Neuronal stem cell (in vitro differentiated cells): Measurements from ENCODE around the gene ITGB5.

Experiments used
- DNase-seq: peaks from one replicate; pipeline ENCODE4 v3.0.0-alpha.2; 2013; ENCODE audit warnings: low spot score
- H2AFZ ChIP-seq: one replicate; pipeline ENCODE4 v1.6.1; 2013; ENCODE audit warnings: mild to moderate bottlenecking, low read length, inconsistent platforms
- H2AK5ac ChIP-seq: 2 replicates; pipeline ENCODE4 v1.6.1; 2013; ENCODE audit warnings: low read depth, mild to moderate bottlenecking, inconsistent platforms, low read length, moderate library complexity, mixed read lengths
- H2BK120ac ChIP-seq: 2 replicates; pipeline ENCODE4 v1.6.1; 2013; ENCODE audit warnings: low read depth, mild to moderate bottlenecking, inconsistent platforms, low read length, moderate library complexity, mixed read lengths
- H2BK12ac ChIP-seq: one replicate; pipeline ENCODE4 v1.6.1; 2013; ENCODE audit warnings: low read length, inconsistent platforms
- H2BK15ac ChIP-seq: 2 replicates; pipeline ENCODE4 v1.6.1; 2013; ENCODE audit warnings: mild to moderate bottlenecking, low read length, inconsistent platforms, mixed read lengths
- H2BK5ac ChIP-seq: one replicate; pipeline ENCODE4 v1.6.1; 2013; ENCODE audit warnings: inconsistent platforms, mild to moderate bottlenecking, low read length, moderate library complexity
- H3K14ac ChIP-seq: one replicate; pipeline ENCODE4 v1.6.1; 2013; ENCODE audit warnings: low read length, inconsistent platforms
- H3K18ac ChIP-seq: 2 replicates; pipeline ENCODE4 v1.6.1; 2013; ENCODE audit warnings: low read length, inconsistent platforms
- H3K23ac ChIP-seq: 2 replicates; pipeline ENCODE4 v1.6.1; 2013; ENCODE audit warnings: low read depth, mild to moderate bottlenecking, mixed read lengths, low read length, inconsistent platforms; ENCODE audit not compliant: poor library complexity
- H3K27ac ChIP-seq: replicated peaks from 3 replicates; pipeline ENCODE4 v1.5.1; 2013; ENCODE audit warnings: low read length, inconsistent platforms
- H3K27me3 ChIP-seq, 3 experiments: 2 replicates each; pipeline ENCODE4 v1.6.1; 2013; ENCODE audit warnings: low read length in 3 of 3, mild to moderate bottlenecking in 2 of 3, inconsistent platforms in 1 of 3, low read depth in 1 of 3, mixed read lengths in 1 of 3, moderate library complexity in 1 of 3; ENCODE audit not compliant: control insufficient read depth in 3 of 3, insufficient read depth in 3 of 3
- H3K36me3 ChIP-seq, 2 donors: replicated peaks in 1 of 2; 2 replicates each; pipeline ENCODE4 v1.6.1; 2013; ENCODE audit warnings: low read length in 2 of 2; ENCODE audit not compliant: control insufficient read depth in 2 of 2, insufficient read depth in 2 of 2
- H3K4ac ChIP-seq: 2 replicates; pipeline ENCODE4 v1.6.1; 2013; ENCODE audit warnings: inconsistent platforms, mild to moderate bottlenecking, low read length, moderate library complexity
- H3K4me1 ChIP-seq, 2 donors: 1 replicate in 1 of 2; 2 replicates in 1 of 2; pipeline ENCODE4 v1.6.1; 2013; ENCODE audit warnings: low read length in 2 of 2, low read depth in 1 of 2; ENCODE audit not compliant: control insufficient read depth in 2 of 2, insufficient read depth in 1 of 2
- H3K4me2 ChIP-seq: one replicate; pipeline ENCODE4 v1.6.1; 2013; ENCODE audit warnings: mild to moderate bottlenecking, low read length, inconsistent platforms; ENCODE audit not compliant: insufficient read depth, poor library complexity, severe bottlenecking
- H3K4me3 ChIP-seq, 2 donors: 2 replicates each; pipeline ENCODE4 v1.5.1; 2013; ENCODE audit warnings: low read length in 2 of 2, mild to moderate bottlenecking in 2 of 2, inconsistent platforms in 1 of 2, moderate library complexity in 1 of 2
- H3K79me1 ChIP-seq: one replicate; pipeline ENCODE4 v1.6.1; 2013; ENCODE audit warnings: low read depth, mild to moderate bottlenecking, inconsistent platforms, low read length, moderate library complexity
- H3K9ac ChIP-seq: one replicate; pipeline ENCODE4 v1.6.1; 2013; ENCODE audit warnings: mild to moderate bottlenecking, low read depth, low read length, inconsistent platforms; ENCODE audit not compliant: poor library complexity
- H3K9me3 ChIP-seq, 2 donors: replicated peaks in 1 of 2; 2 replicates each; pipeline versions ENCODE3 to v1.6.1; 2013; ENCODE audit warnings: low read length in 2 of 2, mild to moderate bottlenecking in 2 of 2, inconsistent platforms in 1 of 2, low read depth in 1 of 2, mixed read lengths in 1 of 2, moderate library complexity in 1 of 2; ENCODE audit not compliant: control insufficient read depth in 2 of 2, insufficient read depth in 1 of 2
- H4K8ac ChIP-seq: one replicate; pipeline ENCODE4 v1.6.1; 2013; ENCODE audit warnings: low read depth, mild to moderate bottlenecking, inconsistent platforms, low read length, moderate library complexity
- H4K91ac ChIP-seq: one replicate; pipeline ENCODE4 v1.6.1; 2013; ENCODE audit warnings: low read length, low read depth, mild to moderate bottlenecking, inconsistent platforms; ENCODE audit not compliant: poor library complexity
- WGBS, 2 donors: extraction: QIAGEN DNeasy Blood & Tissue Kit; methylation state at CpG; one replicate each; pipeline ENCODE4 v1.1.7; 2013; ENCODE audit warnings: missing lambda C conversion rate in 2 of 2, mixed read lengths in 1 of 2; ENCODE audit not compliant: insufficient read length in 2 of 2, insufficient replicate concordance in 1 of 2; ENCODE audit errors: extremely low coverage in 2 of 2; 5-methylcytosine and 5-hydroxymethylcytosine counted together

ITGB5 gene

DNA sequence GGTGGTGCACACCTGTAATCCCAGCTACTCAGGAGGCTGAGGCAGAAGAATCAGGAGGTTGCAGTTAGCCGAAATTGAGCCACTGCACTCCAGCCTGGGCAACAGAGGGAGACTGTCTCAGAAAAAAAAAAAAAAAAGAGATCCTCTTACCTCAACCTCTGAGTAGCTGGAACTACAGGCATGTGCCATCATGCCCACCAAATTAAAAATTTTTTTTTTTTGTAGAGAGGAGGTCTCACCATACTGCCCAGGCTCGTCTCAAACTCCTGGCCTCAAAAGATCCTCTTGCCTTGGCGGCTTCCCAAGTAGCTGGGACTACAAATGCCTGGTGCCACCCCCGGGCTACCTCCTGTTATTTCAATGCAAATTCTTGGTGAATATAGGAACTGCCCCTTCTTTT, 155.4 kb downstream of the ITGB5 start:
- peaks cover 7% of the 10 kb centered on the region for H3K79me1 ChIP-seq
- H3K36me3 ChIP-seq = peaks cover 0 to 53% of the 10 kb centered on the region in 2 donors
- DNase-seq = no peak
- WGBS, 2 donors = no CpG with 5 or more reads among the region's 4 CpGs
- no peak overlapping the region for H3K23ac ChIP-seq
- peak overlapping the region in 1 of 2 donors; percentile 2 for H3K4me3 ChIP-seq
- H2AK5ac ChIP-seq = no peak overlapping the region
- no peak overlapping the region for H2BK120ac ChIP-seq
- no peak overlapping the region for H3K4me2 ChIP-seq
- H3K9ac ChIP-seq = no peak overlapping the region
- H2AFZ ChIP-seq = no peak overlapping the region
- peaks cover 5 to 13% of the 10 kb centered on the region in 2 donors for H3K4me1 ChIP-seq
- H4K8ac ChIP-seq = no peak overlapping the region
- no peak overlapping the region for H2BK15ac ChIP-seq
- no peak overlapping the region for H2BK12ac ChIP-seq
- H3K18ac ChIP-seq = no peak overlapping the region
- H3K27ac ChIP-seq = no peak overlapping the region
- H3K14ac ChIP-seq = no peak overlapping the region
- no peak overlapping the region for H3K4ac ChIP-seq
- no peak overlapping the region for H2BK5ac ChIP-seq
- no peaks in the 10 kb centered on the region for H3K27me3 ChIP-seq
- no peaks in the 10 kb centered on the region for H3K9me3 ChIP-seq
- no peak overlapping the region for H4K91ac ChIP-seq

DNA sequence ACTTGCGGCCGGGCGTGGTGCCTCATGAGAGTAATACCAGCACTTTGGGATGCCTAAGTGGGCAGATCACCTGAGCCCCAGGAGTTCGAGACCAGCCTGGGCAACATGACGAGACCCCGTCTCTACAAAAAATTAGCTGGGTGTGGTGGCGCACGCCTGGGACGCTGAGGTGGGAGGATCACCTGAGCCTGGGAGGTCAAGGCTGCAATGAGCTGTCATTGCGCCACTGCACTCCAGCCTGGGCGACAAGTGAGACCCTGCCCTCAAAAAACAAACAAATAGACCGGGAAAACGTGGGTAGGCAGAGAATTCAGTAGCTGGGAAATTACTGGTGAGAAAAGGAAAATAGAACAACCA, 156.2 kb downstream of the ITGB5 start:
- no peak overlapping the region for H3K23ac ChIP-seq
- peaks cover 5 to 13% of the 10 kb centered on the region in 2 donors for H3K4me1 ChIP-seq
- no peak overlapping the region for H4K8ac ChIP-seq
- H3K79me1 ChIP-seq = peaks cover 7% of the 10 kb centered on the region
- peak overlapping the region; percentile 60 for H3K9ac ChIP-seq
- no peak overlapping the region for H2BK5ac ChIP-seq
- DNase-seq = no peak
- H3K4me2 ChIP-seq = peak overlapping the region; percentile 75
- no peak overlapping the region for H2BK12ac ChIP-seq
- peak overlapping the region; percentile 43 for H2AK5ac ChIP-seq
- peaks cover 0 to 44% of the 10 kb centered on the region in 2 donors for H3K36me3 ChIP-seq
- H3K4ac ChIP-seq = no peak overlapping the region
- no peak overlapping the region for H3K18ac ChIP-seq
- H2BK120ac ChIP-seq = no peak overlapping the region
- no peak overlapping the region for H4K91ac ChIP-seq
- H2BK15ac ChIP-seq = no peak overlapping the region
- H3K14ac ChIP-seq = no peak overlapping the region
- no CpG with 5 or more reads among the region's 13 CpGs for WGBS, 2 donors
- no peaks in the 10 kb centered on the region for H3K9me3 ChIP-seq
- H2AFZ ChIP-seq = peak overlapping the region; percentile 95
- peak overlapping the region; percentile 91 to 94 for H3K4me3 ChIP-seq
- H3K27ac ChIP-seq = no peak overlapping the region
- no peaks in the 10 kb centered on the region for H3K27me3 ChIP-seq

DNA sequence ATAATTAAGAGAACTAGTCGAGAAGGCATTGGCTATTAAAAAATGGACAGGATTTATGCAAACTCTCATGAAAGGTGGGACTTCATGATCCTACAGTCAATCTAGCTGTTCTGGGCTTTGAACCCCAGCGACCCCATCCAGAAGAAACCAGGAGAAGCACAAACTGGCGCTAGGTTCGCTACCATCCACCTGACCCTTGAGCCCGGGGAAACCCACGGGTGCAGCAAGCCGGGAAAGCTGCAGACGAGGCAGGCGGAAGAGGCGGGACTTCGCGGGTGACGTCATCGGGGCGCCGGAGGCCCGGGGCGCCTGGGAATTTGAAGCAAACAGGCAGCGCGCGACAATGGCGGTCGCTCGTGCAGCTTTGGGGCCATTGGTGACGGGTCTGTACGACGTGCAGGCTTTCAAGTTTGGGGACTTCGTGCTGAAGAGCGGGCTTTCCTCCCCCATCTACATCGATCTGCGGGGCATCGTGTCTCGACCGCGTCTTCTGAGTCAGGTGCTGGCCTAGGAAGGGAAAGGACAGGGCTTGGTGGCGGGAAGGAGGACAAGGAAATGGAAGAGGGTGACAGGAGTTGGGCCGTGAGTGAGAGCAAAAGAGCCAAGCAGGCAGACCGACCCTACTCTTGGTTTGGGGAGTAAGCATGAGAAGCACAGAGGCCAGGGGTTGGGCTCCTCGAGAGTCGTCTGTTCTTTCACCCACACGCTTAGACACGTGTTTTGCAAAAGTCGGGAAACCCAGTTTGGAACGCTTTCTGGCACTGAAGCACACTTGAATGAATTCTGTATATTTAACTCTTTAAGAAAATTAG, 156.8 kb downstream of the ITGB5 start, which contains the start of gene UMPS:
Gene UMPS (plus strand): TSS at position 324 of the 812 bp plus-strand sequence. CDS start 20 bp downstream, at position 344.
- Histone ChIP-seq H3K14ac (peak within 1 kb of the TSS; percentile 92), H3K23ac (peak within 1 kb of the TSS; percentile 21), H2BK120ac (peak within 1 kb of the TSS; percentile 88), H4K8ac (no peak within 1 kb of the TSS), H3K79me1 (peaks cover 7% of the 10 kb centered on the region), H4K91ac (no peak within 1 kb of the TSS), H3K9me3 (no peaks in the 10 kb centered on the region), H3K27ac (no peak within 1 kb of the TSS), H2BK15ac (no peak within 1 kb of the TSS), H2BK5ac (no peak within 1 kb of the TSS), H3K27me3 (no peaks in the 10 kb centered on the region), H2AK5ac (peak within 1 kb of the TSS; percentile 43), H2BK12ac (no peak within 1 kb of the TSS), H3K4me3 (peak within 1 kb of the TSS; percentile 91 to 94), H2AFZ (peak within 1 kb of the TSS; percentile 95), H3K4me2 (peak within 1 kb of the TSS; percentile 75), H3K36me3 (peaks cover 0 to 39% of the 10 kb centered on the region in 2 donors), H3K9ac (peak within 1 kb of the TSS; percentile 97), H3K18ac (peak within 1 kb of the TSS; percentile 97), H3K4me1 (peaks cover 5 to 13% of the 10 kb centered on the region in 2 donors), H3K4ac (no peak within 1 kb of the TSS)
- no CpG with 5 or more reads among the region's 44 CpGs for WGBS, 2 donors
- peak; percentile 70 for DNase-seq

DNA sequence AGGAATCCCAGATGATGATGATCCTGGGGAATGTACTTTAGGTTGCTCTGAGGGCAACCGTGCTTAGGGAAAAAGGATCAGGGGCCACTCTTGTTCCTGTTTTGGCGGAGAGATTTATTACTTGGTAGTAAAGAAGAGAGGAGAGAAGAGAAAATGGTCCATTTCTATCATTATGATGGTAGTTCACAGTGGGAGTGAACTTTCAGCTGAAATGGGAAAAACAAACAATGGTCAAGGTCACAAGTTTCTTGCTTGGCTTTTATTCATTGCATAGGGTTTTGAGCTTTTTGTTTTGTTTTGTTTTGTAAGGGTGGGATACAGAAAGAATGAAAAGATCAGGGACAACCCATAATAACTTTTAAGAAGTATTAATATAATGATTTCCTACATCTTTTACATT, 164.6 kb downstream of the ITGB5 start:
- Histone ChIP-seq H2AK5ac (no peak overlapping the region), H3K36me3 (no peaks in the 10 kb centered on the region), H2BK5ac (no peak overlapping the region), H3K23ac (no peak overlapping the region), H4K91ac (no peak overlapping the region), H3K27me3 (no peaks in the 10 kb centered on the region), H3K79me1 (no peaks in the 10 kb centered on the region), H4K8ac (no peak overlapping the region), H3K27ac (no peak overlapping the region), H2BK12ac (no peak overlapping the region), H3K18ac (no peak overlapping the region), H3K9me3 (no peaks in the 10 kb centered on the region), H2AFZ (no peak overlapping the region), H2BK120ac (no peak overlapping the region), H3K4me1 (peaks cover 0 to 7% of the 10 kb centered on the region in 2 donors), H3K4ac (no peak overlapping the region), H3K14ac (no peak overlapping the region), H3K4me3 (no peak overlapping the region), H2BK15ac (no peak overlapping the region), H3K9ac (no peak overlapping the region), H3K4me2 (no peak overlapping the region)
- WGBS, 2 donors = no CpG with 5 or more reads among the region's 2 CpGs
- DNase-seq = no peak
